Middle frontal gyrus (tissue), 1 donor: Measurements from ENCODE around the gene CHTF8.
"Not testable (repeated sequence)": the region's sequence is repeated elsewhere in the genome, so short reads cannot be mapped to it uniquely, and the experiment has no call there.

Experiments used
- DNase-seq: peaks from one replicate; pipeline ENCODE4 v3.0.0-alpha.2; 2015; ENCODE audit warnings: low spot score; ENCODE audit errors: extremely low spot score

Gene CHTF8

DNA sequence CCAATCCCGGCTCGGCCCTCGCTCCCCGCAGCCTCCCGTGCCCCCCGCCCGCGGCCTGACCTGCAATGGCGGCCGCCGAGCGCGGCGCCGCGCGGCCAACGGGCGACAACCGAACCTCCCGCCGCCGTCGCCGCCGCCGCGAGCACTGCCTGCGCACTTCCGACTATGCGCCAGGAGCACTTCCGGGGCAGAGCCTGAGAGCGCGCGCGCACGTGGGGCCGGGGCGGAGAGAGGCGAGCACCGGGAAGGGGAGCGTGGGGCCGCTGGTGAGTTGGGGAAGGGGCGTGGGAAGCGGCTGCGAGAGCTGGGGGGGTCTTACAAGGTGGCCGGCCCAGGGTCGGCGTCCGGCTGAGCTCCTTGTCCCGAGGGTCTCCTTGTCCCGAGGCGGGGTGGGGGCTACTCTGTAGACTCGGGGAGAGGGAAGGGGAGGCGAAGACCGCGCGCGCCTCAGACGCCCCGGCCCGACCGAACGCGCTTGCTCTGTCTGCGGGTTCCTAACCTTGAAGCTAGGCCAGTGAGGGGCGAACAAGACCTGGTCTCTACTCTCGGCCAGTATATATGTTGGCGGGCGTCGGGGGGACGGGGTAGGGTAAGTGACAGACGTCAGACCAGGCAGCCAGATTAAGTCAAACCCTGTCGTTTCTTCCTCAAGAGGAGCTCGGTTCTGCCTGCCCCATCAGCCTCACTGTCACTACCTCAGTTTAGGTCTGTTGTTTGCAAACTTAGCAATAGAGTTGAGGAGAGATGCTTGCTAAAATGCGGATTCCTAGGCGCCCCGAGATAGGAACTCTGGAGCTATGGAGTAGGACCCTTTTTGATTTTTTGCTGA lies at the start of gene CHTF8, which contains the start of gene UTP4:
Gene CHTF8, minus strand, starts transcription at position 165 of the 829 bp plus-strand sequence. CDS start 11,130 bp downstream, outside the sequence.
Gene UTP4, plus strand, starts transcription at position 226 of the 829 bp plus-strand sequence. CDS start 811 bp downstream, outside the sequence.
- peak; percentile 80 for DNase-seq

DNA sequence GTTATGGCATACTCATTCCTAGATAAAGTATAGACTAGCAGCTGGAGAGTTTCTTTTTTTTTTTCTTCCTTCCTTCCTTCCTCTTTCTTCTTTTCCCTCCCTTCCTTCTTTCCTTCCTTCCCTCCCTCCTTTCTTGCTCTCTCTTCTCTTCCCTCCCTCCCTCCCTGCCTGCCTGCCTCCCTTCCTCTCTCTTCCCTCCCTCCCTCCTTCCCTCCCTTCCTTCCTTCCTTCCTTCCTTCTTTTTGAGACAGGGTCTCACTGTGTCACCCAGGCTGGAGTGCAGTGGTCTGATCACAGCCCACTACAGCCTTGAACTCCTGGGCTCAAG lies 47.6 kb upstream of the CHTF8 start:
- DNase-seq: no peak

DNA sequence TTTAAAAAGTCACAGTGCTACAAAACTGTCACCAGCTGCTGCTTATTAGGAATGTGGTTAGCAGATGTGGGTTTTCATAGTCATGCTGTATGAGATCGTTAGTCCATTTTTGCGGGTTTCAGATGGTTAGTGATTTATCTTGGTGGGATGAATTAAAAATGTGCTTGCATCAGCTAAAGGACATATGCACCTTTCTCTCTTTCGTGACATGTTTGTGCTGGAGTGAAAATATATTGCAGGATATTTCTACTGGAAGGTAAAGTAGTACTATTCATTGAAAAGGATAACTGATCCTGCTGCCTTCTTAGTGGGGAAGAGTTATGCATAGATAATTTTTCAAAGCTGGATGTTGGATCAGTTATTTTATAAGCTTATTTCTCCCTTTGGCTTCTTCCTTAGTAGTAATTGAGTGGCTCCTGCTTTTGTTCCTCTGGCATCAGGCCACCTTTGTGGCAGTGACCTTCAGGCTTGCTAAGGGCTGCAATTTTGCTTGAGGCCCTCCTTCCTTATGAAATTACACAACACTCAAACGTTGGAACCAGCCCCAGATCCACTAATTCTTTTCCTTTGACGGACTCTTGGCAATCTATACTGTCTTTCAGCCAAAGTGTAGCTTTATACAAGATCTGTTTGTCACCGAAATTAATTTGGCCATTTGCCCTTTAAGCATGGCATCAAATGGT lies 47.1 kb upstream of the CHTF8 start:
- no peak for DNase-seq

DNA sequence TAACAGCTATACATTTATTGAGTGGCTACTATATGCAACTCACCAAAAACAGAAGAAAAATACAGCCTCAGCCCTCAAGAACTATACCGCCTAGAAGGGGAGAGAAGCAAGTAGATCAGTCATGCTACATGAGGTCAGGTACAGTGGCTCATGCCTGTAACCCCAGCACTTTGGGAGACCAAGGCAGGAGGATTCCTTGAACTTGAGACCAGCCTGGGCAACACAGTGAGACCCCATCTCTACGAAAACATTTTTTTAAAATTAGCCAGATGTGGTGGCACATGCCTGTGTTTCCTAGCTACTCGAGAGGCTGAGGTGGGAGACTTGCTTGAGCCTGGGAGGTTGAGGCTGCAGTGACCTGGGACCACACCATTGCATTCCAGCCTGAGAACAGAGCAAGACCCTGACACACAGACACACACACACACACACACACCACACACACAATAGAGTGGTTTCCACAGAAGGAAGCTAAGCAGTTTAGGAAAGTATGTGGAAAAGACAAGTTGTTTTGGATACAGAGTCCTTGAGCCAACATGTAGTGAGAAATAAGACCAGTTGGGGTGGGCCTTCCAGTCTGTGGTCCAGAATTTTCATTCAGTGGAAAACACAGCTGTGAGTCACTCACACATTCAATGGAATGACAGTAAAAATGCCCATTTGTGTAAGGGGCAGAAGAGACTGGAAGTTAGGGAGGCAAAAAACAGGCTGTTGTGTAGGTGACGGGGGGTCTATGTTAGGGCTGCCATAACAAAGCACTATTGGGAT lies 43.8 kb upstream of the CHTF8 start:
- no peak for DNase-seq

- no peak for DNase-seq
Measured at GRCh38 chr16:69171325-69172084, 39.1 kb upstream of the CHTF8 start.

DNA sequence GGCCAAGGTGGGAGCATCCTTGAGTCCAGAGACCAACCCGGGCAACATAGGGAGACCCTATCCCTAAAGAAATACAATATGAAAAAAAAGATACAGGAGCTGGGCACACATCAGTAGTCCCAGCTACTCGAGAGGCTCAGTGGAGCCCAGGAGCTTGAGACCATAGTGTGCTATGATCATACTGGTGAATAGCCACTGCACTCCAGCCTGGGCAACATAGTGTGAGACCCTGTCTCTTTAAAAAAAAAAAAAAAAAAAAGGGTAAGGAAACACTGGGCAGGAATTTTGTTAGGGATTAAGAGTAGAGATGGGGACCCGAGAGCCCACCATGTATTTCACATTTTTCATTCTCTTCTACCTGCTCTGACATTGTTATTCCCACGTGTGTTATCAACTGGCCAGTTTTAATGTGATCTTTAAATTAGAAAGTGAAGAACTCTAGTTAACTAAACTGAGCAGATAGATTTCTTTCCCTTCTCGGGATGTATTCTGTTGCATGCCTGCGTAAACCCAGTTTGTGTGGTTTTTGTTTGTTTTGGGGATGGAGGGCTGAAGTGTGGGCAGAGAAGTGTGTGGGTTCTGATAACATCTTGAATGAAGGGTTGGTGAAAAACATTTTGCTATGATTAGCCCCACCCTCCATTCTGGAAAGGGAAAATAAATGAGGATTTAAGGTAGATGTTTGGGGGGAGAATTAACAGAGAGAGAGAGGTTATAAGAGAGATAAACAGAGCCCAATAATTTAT lies 37.4 kb upstream of the CHTF8 start:
- no peak for DNase-seq

- no peak for DNase-seq
Measured at GRCh38 chr16:69169051-69169450, 36.7 kb upstream of the CHTF8 start.

GRCh38 chr16:69166946-69167930 lies 34.9 kb upstream of the CHTF8 start:
- DNase-seq: no peak

DNA sequence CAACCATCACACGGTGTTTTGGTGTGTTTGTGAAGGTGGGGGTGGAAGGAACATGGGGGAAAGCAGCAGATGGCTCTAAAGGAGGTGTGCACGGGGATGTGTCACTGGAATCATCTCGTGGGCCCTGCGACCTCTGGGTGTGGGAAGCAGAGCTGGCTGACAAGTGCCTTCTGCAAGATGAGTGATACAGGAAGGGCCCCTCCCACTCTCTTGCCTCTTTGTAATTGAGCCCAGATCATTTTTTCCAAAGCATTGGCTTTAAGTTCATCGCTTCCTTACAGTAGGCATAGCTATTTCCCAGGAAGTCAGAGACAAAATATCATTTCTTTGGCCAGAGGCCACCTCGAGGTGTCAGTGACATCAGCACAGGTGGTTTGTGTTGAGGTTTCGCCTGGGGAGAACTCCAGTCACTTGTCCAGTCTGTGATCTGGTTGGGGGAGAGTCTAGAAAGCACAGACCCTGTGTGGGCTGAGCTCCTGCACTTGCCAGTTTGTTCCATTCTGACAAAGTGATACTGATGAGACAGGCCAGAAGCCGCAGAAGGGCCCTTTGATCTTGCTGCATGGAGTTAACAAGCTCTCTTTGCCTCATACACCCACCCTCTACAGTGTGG lies 33.9 kb upstream of the CHTF8 start:
- DNase-seq: no peak

- no peak for DNase-seq
Measured at GRCh38 chr16:69165584-69165983, 33.2 kb upstream of the CHTF8 start.

GRCh38 chr16:69160192-69160591 lies 27.8 kb upstream of the CHTF8 start:
- DNase-seq: no peak

DNA sequence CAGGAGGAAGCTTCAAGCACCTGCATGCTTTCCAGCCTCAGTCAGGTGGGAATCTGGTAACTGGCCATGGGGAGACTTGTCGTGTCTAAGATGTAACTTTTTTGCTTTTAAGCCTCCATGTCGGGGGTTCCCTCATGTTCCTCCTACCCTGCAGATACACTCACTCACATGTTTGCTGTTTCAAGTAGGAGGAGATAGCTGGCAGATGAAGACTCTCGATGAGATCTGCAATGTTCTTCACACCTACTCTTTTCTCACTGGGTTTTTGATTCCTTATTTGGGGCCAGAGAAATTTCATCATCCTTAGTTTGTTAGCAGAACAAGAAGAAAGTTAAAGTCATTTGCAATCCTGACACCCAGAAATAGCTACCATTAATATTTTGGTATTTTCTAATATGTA lies 24.8 kb upstream of the CHTF8 start:
- no peak for DNase-seq

DNA sequence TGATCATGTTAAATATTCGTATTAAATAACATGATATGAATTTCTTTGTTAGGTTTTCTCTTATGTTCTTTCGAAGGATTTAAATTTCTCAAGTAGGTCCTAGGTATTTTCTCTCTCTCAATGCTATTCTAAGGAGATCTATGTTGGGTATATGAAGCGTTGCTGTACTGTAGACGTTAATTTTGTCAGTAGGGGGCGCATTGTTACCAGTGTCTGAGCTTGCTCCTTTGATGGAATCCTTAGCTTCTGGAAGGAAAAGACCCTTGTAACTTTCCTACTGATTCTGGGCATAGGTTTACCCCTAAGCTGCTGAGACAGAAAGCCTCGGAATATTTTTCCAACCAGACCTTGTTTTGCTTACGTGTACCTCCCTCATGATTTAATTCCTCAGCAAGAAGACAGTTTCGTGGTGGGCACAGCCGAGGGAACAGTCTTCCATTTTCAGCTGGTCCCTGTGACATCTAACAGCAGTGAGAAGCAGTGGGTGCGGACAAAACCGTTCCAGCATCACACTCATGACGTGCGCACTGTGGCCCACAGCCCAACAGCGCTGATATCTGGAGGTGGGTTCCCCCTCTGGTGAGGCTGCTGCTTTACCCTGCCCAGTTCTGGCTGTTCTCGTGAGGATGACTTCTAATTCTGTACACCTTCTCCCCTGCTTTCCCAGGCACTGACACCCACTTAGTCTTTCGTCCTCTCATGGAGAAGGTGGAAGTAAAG lies 17.9 kb upstream of the CHTF8 start:
- DNase-seq: peak; percentile 73

- DNase-seq: not testable (repeated sequence)
Measured at GRCh38 chr16:69149621-69150020, 17.2 kb upstream of the CHTF8 start.

GRCh38 chr16:69145658-69146057 lies 13.3 kb upstream of the CHTF8 start:
- no peak for DNase-seq

DNA sequence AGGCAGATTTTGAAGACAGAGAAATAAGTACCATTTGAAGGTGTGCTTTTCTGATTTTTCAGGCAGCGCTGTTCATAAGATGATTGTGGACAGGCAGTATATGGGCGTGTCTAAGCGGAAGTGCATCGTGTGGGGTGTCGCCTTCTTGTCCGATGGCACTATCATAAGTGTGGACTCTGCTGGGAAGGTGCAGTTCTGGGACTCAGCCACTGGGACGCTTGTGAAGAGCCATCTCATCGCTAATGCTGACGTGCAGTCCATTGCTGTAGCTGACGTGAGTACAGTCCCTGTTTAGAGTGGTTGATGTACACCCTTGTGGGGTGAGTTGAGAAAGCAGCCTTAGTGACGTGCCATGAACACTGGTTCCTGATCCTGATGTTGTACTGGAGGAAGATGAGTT lies 10.7 kb upstream of the CHTF8 start:
- no peak for DNase-seq

- DNase-seq: no peak
Measured at GRCh38 chr16:69141936-69142335, 9.5 kb upstream of the CHTF8 start.

GRCh38 chr16:69141014-69141413 lies 8.6 kb upstream of the CHTF8 start:
- DNase-seq: no peak
